Gastroesophageal sphincter (tissue), 3 donors: ENCODE measurements around the gene GLO1.

ENCODE experiments used
- EP300 ChIP-seq: sonication (generic); formaldehyde crosslinking; IDR thresholded peaks from one replicate; pipeline ENCODE4 v1.6.1; 2017; ENCODE audit warnings: antibody characterized with exemption, mild to moderate bottlenecking
- POLR2A ChIP-seq, 2 donors: fragments of 450-650 bp; IDR thresholded peaks; one replicate each; pipeline ENCODE4 v1.6.1; 2017; ENCODE audit warnings: antibody characterized with exemption in 2 of 2, mild to moderate bottlenecking in 2 of 2, moderate library complexity in 1 of 2
- POLR2AphosphoS5 ChIP-seq: sonication (generic); formaldehyde crosslinking; IDR thresholded peaks from one replicate; pipeline ENCODE4 v1.6.1; 2017; ENCODE audit warnings: antibody characterized with exemption
- TF ChIP-seq, protein P1 (sequence below), 4 experiments: fragments of 200-600 bp in 2 of 4; fragments of 450-650 bp in 2 of 4; sonication (generic) in 1 of 4; IDR thresholded peaks; one replicate each; pipeline ENCODE4 v1.5.1; 2017 to 2019; ENCODE audit warnings: antibody characterized with exemption in 4 of 4, mild to moderate bottlenecking in 2 of 4, moderate library complexity in 2 of 4

DNA sequence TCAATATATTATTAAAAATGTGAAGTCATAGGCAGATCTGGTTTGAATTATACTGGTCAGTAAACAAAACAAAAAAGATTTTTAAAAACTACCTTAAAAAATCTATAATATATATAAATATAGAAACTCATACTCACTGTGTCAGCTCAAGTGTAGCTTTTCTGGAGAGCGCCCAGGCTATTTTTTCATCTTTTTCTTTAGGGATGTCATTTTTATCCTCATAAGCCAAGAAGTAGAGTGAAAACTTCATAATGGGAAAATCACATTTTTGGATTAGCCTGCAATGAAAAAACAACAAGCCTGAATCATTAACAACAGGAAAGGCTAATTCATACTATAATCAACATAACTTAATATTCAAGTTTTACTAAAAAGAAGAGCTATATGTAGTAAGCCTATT is 18.7 kb downstream of the GLO1 start:
- no peak for TF ChIP-seq POLR2AphosphoS5
- TF ChIP-seq, protein P1, sequence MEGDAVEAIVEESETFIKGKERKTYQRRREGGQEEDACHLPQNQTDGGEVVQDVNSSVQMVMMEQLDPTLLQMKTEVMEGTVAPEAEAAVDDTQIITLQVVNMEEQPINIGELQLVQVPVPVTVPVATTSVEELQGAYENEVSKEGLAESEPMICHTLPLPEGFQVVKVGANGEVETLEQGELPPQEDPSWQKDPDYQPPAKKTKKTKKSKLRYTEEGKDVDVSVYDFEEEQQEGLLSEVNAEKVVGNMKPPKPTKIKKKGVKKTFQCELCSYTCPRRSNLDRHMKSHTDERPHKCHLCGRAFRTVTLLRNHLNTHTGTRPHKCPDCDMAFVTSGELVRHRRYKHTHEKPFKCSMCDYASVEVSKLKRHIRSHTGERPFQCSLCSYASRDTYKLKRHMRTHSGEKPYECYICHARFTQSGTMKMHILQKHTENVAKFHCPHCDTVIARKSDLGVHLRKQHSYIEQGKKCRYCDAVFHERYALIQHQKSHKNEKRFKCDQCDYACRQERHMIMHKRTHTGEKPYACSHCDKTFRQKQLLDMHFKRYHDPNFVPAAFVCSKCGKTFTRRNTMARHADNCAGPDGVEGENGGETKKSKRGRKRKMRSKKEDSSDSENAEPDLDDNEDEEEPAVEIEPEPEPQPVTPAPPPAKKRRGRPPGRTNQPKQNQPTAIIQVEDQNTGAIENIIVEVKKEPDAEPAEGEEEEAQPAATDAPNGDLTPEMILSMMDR (IDR thresholded peaks at IDR 0.05): no peak
- no peak for TF ChIP-seq POLR2A (IDR thresholded peaks at IDR 0.05)
- TF ChIP-seq EP300: no peak
